HG02840 (cell line): ENCODE measurements around the gene ENOX1.

Source experiments
- ATAC-seq: cut with Tn5 transposase; IDR thresholded peaks from one replicate; pipeline ENCODE4 v1.9.1; 2021; ENCODE audit warnings: mild to moderate bottlenecking, moderate library complexity, moderate number of reproducible peaks; ENCODE audit not compliant: unreplicated experiment, low FRiP score

The ENOX1 gene

GRCh38 chr13:43407023-43407581, 379.7 kb downstream of the ENOX1 start:
- no peak for ATAC-seq

DNA sequence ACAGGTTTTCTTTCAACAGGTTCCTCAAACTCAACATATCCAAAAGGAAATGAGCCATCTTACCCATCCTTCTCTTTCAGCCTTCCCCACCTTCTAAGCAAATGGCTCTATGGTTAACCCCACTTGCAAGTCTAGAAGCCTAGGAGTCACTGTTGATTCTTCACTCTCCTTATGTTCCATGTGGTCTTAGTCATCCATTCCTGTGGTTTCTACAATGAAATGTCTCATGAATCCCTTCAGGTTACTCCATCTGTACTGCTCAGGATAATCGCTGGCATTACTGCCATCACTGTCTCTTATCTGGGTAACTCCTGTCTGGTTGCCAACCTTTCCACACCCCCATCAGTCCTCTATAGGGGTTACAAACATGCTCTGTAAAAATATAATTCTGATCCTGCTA, 381.3 kb downstream of the ENOX1 start:
- ATAC-seq: no peak

GRCh38 chr13:43402380-43402779, 384.4 kb downstream of the ENOX1 start:
- ATAC-seq: no peak

DNA sequence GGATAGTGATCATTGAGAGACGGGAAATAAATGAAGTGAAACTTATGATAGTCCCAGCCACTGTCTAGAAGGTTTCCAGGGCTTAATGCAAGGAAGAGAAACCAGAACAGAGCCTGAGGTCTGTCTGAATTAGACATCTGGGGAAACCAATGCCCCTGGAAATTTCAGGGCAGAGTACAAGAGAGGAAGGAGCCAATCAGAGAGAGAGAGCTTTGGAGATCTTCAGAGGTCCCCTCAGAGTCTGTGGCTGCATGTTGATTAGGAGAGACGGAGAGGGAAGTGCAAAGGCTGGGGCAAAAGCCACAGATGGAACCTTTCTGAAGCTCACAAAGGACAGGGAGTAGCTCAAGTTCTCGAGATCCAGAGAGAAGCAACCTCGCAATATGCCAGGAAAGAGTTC, 385.4 kb downstream of the ENOX1 start:
- ATAC-seq: no peak

DNA sequence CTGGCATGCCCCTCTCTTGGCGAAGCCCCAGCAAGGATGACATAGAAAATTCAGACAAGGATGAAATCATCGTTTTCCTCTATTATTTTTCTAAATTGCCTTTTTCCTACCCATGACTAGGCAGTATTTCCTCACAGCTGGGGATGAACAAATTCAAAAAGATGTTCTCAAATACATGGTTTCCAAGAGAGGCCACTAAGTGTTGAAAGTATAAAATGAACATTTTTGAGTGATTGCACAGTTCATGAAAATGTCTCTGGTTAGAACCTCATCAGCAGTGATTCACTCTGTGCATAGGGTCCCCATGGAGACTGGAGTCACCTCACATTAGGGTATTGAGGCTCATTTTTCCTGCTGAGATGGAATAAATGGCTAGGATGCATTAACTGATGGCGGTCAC, 389.7 kb downstream of the ENOX1 start:
- no peak for ATAC-seq

DNA sequence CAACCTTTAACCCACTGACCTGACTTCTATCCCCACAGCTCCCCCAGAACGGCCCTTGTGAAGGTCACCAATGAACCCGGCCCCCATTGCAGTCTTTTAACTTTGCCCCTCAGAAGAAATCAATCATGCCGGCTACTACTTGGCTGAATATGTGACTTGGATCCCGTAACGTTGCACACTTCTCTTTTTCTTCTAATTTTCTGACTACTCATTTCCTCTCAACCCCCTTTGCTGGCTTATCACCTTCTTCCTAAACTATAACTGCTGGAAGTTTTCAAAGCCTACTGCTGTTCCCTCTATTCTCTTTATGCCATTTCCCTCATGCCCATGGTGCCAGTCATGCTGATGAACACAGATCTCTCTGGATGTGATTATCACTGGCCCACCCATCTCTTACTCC, 395.7 kb downstream of the ENOX1 start:
- ATAC-seq: no peak

- ATAC-seq: no peak
Observed at GRCh38 chr13:43390619-43391018, 396.2 kb downstream of the ENOX1 start.

DNA sequence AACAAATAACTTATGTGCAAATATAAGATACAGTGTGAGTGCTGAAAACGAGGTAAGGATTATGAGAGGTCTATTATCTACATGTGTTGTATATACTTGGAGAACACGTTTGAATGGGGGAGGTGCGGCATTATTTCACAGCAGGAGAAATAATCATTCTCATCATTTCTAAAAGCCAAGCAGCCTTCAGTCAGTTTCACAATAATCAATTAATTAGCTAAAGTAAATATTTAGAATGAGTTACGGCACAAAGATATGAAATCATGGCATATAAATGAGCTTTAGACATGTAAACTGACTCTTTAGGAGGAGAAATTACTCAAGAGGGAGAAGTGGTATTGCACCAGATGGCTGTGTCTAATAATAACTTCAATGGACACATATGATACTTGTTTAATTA, 396.8 kb downstream of the ENOX1 start:
- no peak for ATAC-seq

DNA sequence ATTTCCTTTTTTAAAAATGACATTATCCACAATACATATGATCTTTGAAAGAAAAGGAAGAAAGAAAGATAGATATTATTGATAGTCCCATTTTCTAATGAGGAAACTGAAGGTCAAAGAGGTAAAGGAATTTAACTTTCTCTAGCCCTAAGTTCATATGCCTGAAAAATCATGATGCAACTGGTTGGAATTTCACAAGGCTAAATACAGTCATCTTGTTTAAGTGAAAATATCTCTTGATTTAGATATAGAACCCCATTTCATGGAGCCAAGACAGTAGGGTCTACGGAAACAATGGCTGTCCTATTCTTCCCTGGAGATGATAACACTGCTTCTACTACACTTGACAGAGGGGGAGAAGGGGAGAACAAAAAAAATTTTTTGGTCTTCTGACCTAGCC, 397.2 kb downstream of the ENOX1 start:
- ATAC-seq: no peak

DNA sequence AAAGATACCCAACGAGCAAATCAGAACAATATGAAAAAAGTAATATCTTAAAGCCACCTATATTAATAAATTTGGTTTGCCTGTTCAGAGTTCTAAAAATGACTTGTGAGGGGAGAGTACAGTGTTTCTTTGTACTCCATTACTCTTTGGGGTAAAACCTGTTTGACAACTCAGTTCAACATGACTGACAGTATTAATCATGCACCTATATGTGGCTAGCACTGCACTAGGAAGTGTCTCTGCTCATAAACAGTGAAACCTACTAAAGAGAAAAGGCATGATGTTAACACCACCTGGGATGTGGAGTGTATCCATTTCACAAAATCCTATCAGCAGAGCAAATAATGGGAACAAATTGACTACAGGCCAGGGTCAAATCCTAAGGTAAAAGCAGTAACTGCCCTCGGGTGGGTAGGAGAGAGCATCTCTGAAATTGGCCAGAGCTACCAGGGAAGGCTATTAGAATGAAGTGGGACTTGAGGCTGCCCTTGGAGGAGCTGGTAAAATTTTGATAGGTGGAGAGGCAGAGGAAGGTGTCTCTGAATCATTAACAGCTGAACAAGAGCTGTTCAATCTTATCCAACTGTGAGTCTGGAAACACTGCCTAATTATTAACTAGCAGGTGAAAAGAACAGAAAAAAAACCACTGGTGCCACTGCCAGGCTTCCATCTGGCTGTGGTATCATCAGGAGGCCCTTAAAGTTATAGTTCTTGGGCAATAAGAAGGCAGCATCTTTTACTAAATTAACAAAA, 398.3 kb downstream of the ENOX1 start:
- ATAC-seq: no peak

- no peak for ATAC-seq
Observed at GRCh38 chr13:43387880-43388279, 398.9 kb downstream of the ENOX1 start.

GRCh38 chr13:43383498-43384165, 403.1 kb downstream of the ENOX1 start:
- ATAC-seq: no peak

DNA sequence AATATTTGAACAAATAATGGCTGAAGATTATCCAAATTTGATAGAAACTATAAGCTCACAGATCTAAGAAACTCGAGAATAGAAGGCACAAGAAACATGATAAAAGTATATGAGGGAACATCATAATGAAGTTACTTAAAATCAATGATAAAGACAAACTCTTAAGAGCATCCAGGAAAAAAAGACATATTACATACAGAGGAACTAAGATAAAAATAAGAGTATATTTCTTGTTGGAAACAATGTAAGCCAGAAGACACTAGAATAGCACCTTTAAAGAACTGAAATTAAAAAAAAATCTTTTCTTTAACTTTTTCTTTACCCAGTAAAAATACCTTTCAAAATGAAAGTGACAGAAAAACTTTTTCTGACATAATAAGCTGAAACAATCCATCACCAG, 407.0 kb downstream of the ENOX1 start:
- ATAC-seq: no peak

DNA sequence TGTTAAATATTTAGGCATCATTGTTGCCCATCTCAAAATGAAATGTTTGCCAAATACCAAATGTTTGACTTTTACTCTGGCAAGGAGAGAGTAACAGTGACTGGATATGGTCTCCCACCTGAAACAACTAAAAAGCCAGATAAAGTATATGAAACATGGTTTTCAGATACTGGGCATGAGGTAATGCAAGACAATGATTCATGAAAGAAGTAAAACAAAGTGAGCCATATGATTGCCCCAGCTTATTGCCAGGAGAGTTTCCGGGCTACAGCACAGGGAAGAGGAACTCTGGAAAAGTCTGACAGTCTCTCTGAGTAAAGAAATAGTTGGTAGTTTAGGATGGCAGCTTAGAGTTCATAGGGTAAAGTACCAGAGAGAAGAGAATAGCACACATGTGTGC, 408.8 kb downstream of the ENOX1 start:
- ATAC-seq: no peak

- ATAC-seq: no peak
Observed at GRCh38 chr13:43377149-43377548, 409.6 kb downstream of the ENOX1 start.

GRCh38 chr13:43376596-43376995, 410.2 kb downstream of the ENOX1 start:
- no peak for ATAC-seq

- no peak for ATAC-seq
Observed at GRCh38 chr13:43375797-43376465, 410.8 kb downstream of the ENOX1 start.

DNA sequence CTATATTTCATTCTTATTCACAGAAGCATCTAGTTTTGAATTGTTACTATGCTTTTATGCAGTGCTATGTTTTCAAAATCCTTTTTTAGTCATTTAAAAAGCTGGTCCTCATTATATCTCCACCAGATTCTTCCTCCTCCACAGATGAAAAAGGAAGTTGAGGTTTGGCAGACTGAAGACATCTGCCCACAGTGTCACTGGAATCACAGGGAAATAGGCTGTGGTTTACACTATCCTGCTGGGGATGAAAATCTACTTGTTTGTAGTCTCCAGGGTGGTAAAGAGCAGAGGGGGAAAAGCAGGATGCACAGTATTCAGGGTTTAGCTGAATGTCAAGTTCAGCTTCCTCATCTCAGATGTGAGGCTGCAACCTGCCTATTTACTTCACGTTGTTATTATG, 412.2 kb downstream of the ENOX1 start:
- no peak for ATAC-seq

GRCh38 chr13:43373400-43373799, 413.4 kb downstream of the ENOX1 start:
- ATAC-seq: no peak

DNA sequence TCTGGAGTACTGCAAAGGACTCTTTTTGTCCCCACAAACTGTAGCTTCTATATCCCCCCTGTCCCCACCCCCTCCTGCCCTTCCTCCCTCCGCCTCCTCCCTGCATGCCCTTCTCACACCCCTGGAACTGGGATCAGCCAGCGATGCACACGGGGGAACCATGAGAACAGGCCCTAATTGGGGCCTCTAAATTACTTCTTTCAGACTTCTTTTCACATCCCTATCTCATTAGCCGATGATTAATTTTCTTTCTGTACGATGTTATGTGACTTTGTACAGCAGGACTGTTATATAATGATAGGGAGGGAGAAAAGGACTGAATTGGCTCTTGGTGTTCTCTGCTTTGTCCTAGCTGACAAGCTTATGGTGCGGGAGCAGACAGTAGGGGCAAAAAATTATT, 415.9 kb downstream of the ENOX1 start:
- no peak for ATAC-seq

GRCh38 chr13:43369319-43369718, 417.5 kb downstream of the ENOX1 start:
- ATAC-seq: no peak
